H1 (cell line): ENCODE data around the gene MRTO4.

Experiments
- GABPA ChIP-seq: IDR thresholded peaks from 2 replicates; pipeline ENCODE4 v1.6.1; 2011; ENCODE audit warnings: mild to moderate bottlenecking, low read length, moderate library complexity, borderline replicate concordance; ENCODE audit not compliant: insufficient read depth
- POLR2A ChIP-seq, 2 experiments: IDR thresholded peaks; 1 replicate in 1 of 2; 2 replicates in 1 of 2; pipeline ENCODE4 v1.6.1; 2011; ENCODE audit warnings: low read depth in 2 of 2, low read length in 2 of 2, mild to moderate bottlenecking in 2 of 2; ENCODE audit errors: control extremely low read depth in 1 of 2
- TCF12 ChIP-seq: IDR thresholded peaks from 2 replicates; pipeline ENCODE4 v1.6.1; 2011; ENCODE audit warnings: low read depth, mild to moderate bottlenecking, low read length

DNA sequence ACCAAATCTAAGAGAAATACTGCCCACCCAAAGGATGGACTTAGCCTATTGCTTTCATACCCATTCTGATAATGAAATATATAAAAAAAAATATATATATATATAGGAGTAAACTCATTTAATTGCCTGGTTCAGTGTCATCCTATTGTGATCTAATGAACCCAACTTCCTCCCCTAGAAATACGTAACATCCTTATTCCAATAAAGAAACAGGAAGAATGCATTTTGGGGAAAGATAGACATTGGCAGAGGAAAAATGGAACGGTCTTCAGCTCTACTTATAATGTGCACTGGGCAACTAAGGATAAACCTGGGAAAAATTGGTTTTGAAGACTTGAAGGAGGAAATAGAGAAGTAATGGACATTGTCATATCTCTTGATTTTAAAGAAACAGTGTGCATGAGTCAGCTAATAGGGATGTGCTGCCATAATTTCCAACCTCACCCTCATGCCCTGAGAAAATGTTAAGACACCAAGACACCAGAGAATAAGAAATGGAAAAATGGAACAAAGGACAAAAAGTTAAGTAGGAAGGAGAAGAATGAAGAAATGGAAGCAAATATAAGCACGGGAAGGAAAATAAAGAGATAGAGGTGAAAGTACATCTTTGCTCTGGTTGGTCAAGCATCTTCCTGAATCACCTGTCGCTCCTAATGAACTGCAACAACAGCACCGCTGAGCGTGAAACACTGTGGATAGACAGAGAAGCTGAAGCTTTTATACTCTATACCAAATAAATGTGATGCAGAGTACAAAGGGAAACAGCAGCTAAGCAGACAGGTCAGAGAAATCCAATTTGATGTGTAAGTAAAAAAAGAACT lies 46.9 kb upstream of the MRTO4 start:
- TF ChIP-seq TCF12 = no peak
- TF ChIP-seq GABPA = no peak
- TF ChIP-seq POLR2A (IDR thresholded peaks at IDR 0.05; ENCODE audit: control extremely low read depth in 1 of 2, low read depth in 2 of 2, low read length in 2 of 2) = no peak
